Measurements from ENCODE around the gene CELSR2. TPM values are rescaled to one million over a fixed set of nuclear protein-coding genes. Genes with fewer than 3 reads are reported as not detected.
"Not testable (repeated sequence)": the region's sequence is repeated elsewhere in the genome, so short reads cannot be mapped to it uniquely, and the experiment has no call there.

CELSR2 gene, protein sequence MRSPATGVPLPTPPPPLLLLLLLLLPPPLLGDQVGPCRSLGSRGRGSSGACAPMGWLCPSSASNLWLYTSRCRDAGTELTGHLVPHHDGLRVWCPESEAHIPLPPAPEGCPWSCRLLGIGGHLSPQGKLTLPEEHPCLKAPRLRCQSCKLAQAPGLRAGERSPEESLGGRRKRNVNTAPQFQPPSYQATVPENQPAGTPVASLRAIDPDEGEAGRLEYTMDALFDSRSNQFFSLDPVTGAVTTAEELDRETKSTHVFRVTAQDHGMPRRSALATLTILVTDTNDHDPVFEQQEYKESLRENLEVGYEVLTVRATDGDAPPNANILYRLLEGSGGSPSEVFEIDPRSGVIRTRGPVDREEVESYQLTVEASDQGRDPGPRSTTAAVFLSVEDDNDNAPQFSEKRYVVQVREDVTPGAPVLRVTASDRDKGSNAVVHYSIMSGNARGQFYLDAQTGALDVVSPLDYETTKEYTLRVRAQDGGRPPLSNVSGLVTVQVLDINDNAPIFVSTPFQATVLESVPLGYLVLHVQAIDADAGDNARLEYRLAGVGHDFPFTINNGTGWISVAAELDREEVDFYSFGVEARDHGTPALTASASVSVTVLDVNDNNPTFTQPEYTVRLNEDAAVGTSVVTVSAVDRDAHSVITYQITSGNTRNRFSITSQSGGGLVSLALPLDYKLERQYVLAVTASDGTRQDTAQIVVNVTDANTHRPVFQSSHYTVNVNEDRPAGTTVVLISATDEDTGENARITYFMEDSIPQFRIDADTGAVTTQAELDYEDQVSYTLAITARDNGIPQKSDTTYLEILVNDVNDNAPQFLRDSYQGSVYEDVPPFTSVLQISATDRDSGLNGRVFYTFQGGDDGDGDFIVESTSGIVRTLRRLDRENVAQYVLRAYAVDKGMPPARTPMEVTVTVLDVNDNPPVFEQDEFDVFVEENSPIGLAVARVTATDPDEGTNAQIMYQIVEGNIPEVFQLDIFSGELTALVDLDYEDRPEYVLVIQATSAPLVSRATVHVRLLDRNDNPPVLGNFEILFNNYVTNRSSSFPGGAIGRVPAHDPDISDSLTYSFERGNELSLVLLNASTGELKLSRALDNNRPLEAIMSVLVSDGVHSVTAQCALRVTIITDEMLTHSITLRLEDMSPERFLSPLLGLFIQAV (N-terminal part only)
- 0.97 and 1.0 TPM in 2 replicates for total RNA-seq (2014; rRNA removed; shearing (Covaris generic))

- peak; percentile 81 for DNase-seq (ENCODE audit: low read depth)
Observed at GRCh38 chr1:109248797-109249629, at the start of gene CELSR2. CELSR2 (plus strand) TSS chr1:109249539; CDS start chr1:109250080, 541 bp downstream.

DNA sequence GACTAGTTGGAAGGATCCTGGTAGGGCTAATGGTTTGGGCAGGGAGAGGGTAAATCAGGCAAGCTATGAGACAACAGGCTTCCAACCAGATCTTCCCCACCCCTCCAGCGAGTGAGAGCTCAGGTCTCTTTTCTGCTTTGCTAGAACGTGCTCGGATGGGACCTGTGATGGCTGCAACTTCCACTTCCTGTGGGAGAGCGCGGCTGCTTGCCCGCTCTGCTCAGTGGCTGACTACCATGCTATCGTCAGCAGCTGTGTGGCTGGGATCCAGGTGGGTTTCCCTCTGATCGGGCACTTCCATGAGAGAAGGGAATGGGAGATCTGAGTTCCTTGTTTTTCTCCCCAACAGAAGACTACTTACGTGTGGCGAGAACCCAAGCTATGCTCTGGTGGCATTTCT, 49.6 kb upstream of the CELSR2 start:
- no peak for DNase-seq (ENCODE audit: low read depth)

DNA sequence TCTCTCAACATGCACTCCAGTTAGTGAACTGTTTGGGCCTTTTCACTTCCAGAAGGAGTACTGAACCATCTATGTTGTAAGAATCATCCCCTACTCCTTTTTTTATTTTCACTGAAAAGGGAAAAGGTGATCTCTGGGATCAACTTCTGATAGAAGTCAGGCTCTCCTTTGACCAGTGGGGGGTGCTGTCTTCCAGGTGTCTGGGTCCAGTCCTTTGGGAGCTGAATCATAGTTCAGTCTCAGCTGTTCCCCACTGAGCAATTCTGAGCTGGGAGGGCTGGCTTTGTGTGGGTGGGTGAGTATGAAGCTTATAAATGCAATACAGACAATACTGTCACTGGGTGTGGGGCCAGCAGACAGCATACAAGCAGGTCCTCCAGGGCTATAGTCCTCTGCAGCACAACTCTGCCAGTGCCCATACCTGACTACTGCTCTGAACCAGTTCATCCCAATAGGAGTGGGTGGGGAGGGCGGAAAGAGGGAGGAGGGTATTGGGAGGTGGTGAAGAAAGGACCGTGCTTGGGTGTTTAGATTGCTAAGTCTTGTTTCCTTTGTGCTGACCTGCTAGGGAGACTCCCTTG, 48.1 kb upstream of the CELSR2 start:
- DNase-seq (ENCODE audit: low read depth): peak; percentile 93

GRCh38 chr1:109204484-109204883, 44.9 kb upstream of the CELSR2 start:
- no peak for DNase-seq (ENCODE audit: low read depth)

DNA sequence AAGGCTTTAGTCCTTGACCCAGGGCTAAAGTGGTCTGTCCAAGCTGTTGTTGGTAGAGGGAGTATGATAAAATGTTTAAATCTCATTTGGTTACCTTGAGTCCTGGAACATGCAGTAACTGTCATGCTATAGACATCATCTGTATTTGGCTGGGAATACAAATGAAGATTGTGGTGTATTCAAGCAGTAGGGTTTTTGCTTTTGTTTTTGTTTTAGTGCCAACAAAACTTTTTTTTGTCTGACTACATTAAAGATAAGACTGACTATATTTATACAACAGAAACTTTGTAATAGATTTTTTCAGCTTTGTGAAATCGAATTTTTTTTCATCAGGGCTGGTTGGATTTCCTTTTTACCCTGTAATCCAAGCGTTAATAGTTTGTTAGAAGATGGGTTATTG, 43.0 kb upstream of the CELSR2 start:
- no peak for DNase-seq (ENCODE audit: low read depth)

DNA sequence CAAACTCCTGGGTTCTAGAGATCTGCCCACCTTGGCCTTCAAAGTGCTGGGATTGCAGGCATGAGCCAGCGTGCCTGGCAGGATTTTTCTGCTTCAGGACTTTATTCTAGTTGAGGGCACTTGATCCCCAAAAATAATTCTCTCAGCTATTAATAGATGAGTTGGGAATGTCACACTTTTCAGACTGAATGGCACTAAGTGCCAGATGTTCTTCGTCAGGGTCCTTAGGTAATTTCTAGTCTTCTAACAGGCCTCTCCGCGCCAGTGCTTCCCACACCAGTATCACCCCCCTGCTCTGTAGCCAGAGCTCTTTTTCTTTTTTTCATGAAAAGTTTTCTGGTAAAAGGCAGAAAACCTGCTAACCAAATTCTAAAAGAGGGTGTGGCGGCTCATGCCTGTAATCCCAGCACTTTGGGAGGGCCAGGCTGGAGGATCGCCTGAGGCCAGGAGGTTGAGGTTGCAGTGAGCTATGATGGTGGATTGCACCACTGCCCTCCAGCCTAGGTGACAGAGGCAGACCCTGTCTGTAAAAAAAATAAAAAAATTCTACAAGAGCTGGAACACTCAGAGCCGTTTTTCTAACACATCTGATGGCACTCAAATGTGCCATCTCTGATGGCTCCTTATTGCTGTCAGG, 41.8 kb upstream of the CELSR2 start:
- DNase-seq (ENCODE audit: low read depth): no peak

DNA sequence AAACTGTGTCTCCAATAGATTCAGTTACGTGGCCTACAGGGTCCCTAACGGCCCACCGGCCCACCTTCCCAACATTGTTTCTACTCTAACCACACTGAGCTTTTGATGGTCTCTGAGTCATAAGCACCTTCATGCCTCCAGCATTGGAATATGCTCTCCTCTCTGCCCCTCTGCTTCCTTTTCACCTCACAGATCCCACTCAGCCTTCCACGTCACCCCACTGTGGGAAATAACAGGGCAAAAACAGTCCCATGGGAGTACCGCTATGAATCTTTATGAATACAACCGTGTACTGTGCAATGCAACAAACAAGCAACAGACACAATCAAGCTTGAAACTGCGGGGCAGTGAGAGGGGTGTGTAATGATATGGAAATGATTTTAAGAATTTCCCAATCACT, 40.9 kb upstream of the CELSR2 start:
- peak; percentile 46 for DNase-seq (ENCODE audit: low read depth)

DNA sequence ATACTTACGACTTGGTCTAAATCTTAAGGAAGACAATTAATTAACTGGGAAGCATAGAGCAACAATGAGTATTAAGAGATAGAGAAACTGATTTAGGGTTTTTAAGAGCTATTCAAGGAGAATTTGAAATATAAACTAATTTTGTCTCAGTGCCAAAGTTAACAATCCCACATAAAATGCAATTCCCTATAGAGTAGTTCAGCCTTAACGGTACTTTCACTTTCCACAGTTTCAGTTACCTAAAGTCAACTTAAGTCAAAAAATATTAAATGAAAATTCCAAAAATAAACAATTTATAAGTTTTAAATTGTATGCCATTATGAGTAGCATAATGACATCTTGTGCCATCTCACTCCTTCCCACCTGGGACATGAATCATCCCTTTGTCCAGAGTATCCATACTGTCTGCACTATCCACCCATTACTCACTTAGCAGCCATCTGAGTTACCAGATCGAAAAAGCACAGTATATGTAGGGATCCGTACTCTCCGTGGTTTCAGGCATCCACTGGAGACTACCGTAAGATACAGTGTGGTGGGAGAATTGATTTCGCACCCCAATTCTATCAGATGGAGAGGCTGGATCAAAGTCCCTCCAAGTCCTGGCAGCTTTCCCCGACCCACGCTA, 40.4 kb upstream of the CELSR2 start:
- peak; percentile 57 for DNase-seq (ENCODE audit: low read depth)

- DNase-seq (ENCODE audit: low read depth): no peak
Observed at GRCh38 chr1:109210058-109210457, 39.3 kb upstream of the CELSR2 start.

- no peak for DNase-seq (ENCODE audit: low read depth)
Observed at GRCh38 chr1:109213345-109213823, 36.0 kb upstream of the CELSR2 start.

- DNase-seq (ENCODE audit: low read depth): peak; percentile 97
Observed at GRCh38 chr1:109213824-109214693, 35.3 kb upstream of the CELSR2 start, which contains the start of gene SARS1. SARS1 (plus strand) TSS chr1:109213918; CDS start chr1:109213993, 75 bp downstream.

- peak; percentile 79 for DNase-seq (ENCODE audit: low read depth)
Observed at GRCh38 chr1:109214695-109215623, 34.4 kb upstream of the CELSR2 start.

GRCh38 chr1:109216662-109217061, 32.7 kb upstream of the CELSR2 start:
- no peak for DNase-seq (ENCODE audit: low read depth)

DNA sequence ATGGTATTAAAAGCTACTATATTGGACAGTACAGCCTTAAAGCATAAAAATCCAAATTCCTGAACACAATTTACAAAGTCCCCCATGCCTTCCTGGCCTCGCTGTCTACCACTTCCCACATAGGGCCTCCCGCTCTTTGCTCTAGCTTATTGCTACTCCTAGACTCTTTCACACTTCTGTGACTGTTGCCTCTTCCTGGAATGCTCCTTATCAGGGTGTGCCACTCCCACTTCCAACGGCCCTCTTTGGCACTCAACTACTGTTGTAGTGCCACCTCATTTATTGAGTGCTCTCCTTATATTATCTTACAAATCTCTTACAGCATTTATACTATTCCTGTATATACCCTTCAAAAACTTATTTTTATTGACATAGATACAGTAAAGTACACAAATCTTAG, 30.8 kb upstream of the CELSR2 start:
- no peak for DNase-seq (ENCODE audit: low read depth)

DNA sequence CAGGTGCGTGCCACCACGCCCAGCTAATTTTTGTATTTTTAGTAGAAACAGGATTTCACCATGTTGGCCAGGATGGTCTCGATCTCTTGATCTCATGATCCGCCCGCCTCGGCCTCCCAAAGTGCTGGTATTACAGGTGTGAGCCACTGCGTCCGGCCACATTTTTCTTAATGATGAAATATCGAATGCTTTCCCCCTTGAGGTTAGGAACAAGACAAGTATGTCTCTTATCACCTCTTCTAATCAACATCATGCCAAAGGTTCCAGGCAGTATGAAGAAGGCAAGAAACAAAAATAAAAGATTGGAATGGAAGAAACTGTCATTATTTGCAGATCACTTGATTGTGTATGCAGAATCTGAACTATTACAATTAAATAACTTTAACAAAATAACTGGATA, 28.1 kb upstream of the CELSR2 start:
- not testable (repeated sequence) for DNase-seq (ENCODE audit: low read depth)

DNA sequence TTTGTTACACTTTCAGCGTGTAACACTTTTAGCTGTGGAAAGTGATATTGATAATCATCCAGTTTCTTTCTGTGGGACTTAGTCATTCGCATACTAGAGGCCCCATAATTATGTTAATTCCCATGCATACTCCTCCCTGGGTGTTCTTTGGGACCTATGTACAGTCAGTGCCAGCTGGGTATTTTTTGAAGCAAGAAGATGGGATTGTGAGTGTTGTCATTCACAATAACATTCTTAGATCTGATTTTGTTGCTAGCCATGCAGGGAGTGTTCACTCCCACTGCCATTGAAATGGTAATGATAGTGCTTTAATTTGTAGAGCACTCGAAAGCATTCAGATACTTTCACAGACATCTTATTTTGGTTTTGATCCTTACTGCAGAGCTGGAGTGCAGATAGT, 24.0 kb upstream of the CELSR2 start:
- DNase-seq (ENCODE audit: low read depth): no peak

DNA sequence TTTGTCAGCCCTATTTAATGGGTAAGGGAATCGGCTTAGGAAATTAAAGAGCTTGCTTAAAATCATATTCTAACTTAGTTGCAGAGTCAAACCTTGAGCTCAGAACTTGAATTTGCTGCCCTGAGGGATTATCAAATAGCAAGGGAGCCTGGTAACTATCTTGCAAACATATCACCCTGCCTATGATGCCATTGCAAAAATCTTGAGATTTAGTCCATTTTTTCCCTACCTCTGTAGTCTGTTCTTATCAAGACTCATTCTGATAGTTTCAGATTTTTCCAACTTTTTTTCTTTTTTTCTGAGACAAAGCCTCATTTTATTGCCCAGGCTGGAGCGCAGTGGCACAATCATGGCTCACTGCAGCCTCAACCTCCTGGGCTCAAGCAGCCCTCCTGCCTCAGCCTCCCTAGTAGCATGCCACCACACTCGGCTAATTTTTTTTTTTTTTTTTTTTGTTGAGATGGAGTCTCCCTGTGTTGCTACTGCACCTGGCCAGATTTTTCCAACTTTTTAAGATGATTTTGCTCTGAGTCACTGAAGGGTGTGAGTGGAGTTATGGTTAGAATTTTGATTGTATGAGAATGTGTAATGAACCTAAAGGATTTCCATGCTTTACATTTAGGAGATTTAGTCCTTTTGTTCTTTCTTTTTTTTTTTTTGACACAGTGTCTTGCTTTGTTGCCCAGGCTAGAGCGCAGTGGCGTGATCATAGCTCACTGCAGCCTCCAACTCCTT, 23.5 kb upstream of the CELSR2 start:
- no peak for DNase-seq (ENCODE audit: low read depth)
